C4-2B (cell line): ENCODE results near the gene ADAMTS13.

Source experiments
- H3K27ac ChIP-seq: fragments of 450-650 bp; 2 replicates; pipeline ENCODE4 v1.5.1; 2017
- CTCF ChIP-seq: fragments of 450-650 bp; conservative IDR thresholded peaks from 2 replicates; pipeline ENCODE4 v1.5.1; 2017; ENCODE audit warnings: mild to moderate bottlenecking
- ZFX ChIP-seq: fragments of 450-650 bp; IDR thresholded peaks from 2 replicates; pipeline ENCODE4 v1.6.1; 2017

Gene ADAMTS13

GRCh38 chr9:133493428-133493827 is 71.3 kb downstream of the ADAMTS13 start:
- H3K27ac ChIP-seq: no peak overlapping the region
- no peak for TF ChIP-seq ZFX
- no peak for TF ChIP-seq CTCF

- TF ChIP-seq ZFX: no peak
- no peak for TF ChIP-seq CTCF
- H3K27ac ChIP-seq: no peak overlapping the region
Observed at GRCh38 chr9:133493845-133494540, 71.8 kb downstream of the ADAMTS13 start.

GRCh38 chr9:133494636-133495326 is 72.6 kb downstream of the ADAMTS13 start:
- TF ChIP-seq ZFX (no peak), CTCF (no peak)

DNA sequence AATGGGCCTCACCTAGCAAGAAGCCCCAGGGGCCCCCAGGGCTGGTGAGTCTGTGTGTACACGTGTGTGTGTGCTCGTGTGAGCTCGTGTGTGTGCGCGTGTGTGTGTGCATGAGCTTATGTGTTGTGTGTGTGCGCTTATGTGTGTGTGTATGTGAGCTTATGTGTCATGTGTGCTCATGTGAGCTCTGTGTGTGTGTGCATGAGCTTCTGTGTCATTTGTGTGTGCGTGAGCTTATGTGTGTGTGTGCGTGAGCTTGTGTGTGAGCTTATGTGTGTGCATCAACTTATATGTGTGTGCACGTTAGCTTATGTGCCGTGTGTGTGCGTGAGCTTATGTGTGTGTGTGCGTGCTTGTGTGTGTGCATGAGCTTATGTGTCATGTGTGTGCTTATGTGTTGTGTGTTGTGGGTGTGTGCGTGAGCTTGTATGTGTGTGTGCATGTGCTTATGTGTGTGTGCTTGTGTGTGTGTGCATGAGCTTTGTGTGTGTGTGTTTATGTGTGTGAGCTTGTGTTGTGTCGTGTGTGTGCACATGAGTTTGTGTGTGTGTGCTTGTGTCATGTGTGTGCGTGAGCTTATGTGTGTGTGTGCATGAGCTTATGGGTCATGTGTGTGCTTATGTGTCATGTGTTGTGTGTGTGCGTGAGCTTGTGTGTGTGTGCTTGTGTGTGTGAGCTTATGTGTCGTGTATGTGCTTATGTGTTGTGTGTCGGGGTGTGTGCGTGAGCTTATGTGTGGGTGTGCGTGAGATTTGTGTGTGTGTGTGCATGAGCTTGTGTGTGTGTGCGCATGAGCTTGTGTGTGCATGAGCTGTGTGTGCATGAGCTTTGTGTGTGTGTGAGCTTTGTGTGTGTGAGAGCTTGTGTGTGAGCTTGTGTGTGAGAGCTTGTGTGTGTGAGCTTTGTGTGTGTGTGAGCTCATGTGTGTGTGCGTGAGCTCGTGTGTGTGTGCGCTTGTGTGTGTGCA is 73.4 kb downstream of the ADAMTS13 start:
- TF ChIP-seq ZFX (no peak), CTCF (no peak)
- H3K27ac ChIP-seq: no peak overlapping the region

More at GRCh38 chr9:133494636-133495326, 72.6 kb downstream of the ADAMTS13 start:
- H3K27ac ChIP-seq: no peak overlapping the region

DNA sequence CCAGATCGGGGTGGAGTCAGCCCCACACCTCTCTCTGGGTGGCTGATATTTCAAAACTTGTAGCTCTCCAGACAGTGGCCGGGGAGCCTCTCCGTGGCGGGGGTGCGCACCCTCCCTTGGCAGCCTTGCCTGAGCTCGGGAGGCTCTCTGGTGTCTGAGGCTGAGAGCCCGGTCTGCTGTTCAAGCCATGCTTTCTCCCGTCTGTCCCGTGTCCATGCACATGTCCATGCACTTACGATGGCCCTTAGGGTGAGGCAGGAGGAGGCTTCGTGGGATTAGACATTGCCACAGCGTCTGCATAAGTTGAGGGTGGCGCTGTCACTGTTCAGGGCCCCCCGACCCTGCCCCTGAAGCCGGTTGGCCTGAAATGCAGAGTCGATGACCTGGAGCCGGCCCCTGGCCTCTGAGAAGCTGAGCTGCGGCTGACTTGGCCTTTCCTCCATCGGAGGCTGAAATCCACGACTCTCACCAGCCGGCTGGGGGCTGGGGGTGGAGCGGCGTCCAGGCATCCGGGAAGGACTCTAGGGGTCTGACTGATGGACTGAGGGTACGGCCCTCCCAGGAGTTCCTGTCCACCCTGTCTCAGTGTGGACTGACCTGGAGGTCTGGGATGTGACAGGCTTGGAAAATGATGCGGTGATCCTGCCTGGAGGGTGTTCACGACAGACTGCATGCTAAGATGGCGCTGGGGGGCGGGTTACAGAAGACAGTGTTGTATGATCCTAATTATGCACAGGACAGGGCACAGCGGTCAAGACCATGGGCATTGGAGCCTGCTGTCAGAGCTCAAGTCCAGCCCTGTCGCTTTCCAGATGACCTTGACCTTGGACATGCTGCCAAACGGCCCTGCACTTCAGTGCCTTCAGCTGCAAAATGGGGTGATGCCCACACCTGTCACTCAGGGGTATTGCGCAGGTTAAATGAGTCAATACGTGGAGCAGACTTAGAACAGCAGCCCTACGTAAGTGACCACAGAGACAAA is 75.0 kb downstream of the ADAMTS13 start:
- no peak overlapping the region for H3K27ac ChIP-seq
- TF ChIP-seq CTCF: no peak
- no peak for TF ChIP-seq ZFX

DNA sequence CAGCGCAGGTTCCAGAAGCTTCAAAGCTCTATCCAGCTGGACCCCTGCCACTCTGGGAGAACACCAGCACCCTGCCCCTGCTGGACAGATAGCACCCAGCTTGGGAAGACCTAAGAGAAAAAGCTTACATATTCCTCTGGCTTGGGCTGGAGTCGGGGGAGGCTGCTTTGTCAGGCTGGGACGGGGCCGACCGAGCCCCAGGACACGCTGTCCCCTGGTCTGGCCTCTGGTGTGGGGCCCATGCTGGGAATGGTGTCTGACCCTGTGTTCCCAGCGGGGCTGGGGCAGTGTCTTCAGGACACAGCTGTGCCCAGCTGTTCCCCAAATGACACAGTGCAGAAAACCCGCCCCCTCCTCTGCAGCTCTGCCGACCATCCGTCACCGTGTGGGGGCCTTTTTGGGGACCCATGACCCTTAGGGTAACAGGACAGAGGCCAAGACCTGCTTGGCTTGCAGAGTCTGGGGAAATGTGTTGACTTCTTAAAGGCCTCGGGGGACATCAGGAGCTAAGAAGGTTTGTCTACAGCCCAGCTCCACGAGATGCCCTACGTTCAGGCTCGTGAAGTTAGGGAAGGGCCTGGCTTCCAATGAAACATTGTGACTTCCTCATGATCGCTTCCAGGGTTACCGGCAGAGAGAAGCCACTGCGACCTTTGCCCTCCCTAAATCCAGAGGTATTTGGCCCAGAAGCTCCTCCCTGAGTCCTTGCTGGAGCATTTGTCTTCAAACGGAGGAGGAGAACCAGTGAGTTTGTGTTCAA is 77.1 kb downstream of the ADAMTS13 start:
- H3K27ac ChIP-seq: no peak overlapping the region
- TF ChIP-seq ZFX (no peak), CTCF (no peak)
